BLaER1 treated with 17β-estradiol and CSF1 and Interleukin-3, amounts not matched to agents 10 nM and 100 nM (cell line): ENCODE data around the gene NPB.

Experiments used
- H3K27ac ChIP-seq, 11 experiments: shearing (Covaris generic); formaldehyde crosslinking; 2 replicates each; pipeline ENCODE4 v1.8.1; 2022
- H3K27me3 ChIP-seq, 11 experiments: shearing (Covaris generic); formaldehyde crosslinking; 2 replicates each; pipeline ENCODE4 v1.8.1; 2022
- H3K36me3 ChIP-seq, 11 experiments: shearing (Covaris generic); formaldehyde crosslinking; 2 replicates each; pipeline ENCODE4 v1.8.1; 2022
- H3K4me1 ChIP-seq, 10 experiments: shearing (Covaris generic); formaldehyde crosslinking; 2 replicates each; pipeline ENCODE4 v1.8.1; 2022
- H3K4me2 ChIP-seq, 11 experiments: shearing (Covaris generic); formaldehyde crosslinking; 2 replicates each; pipeline ENCODE4 v1.8.1; 2022
- H3K4me3 ChIP-seq, 10 experiments: shearing (Covaris generic); formaldehyde crosslinking; 2 replicates each; pipeline ENCODE4 v1.8.1; 2022
- H3K9ac ChIP-seq, 11 experiments: shearing (Covaris generic); formaldehyde crosslinking; 2 replicates each; pipeline ENCODE4 v1.8.1; 2022
- H3K9me3 ChIP-seq, 11 experiments: shearing (Covaris generic); formaldehyde crosslinking; replicated peaks in 1 of 11; 2 replicates each; pipeline ENCODE4 v1.8.1; 2022
- H4K20me1 ChIP-seq, 11 experiments: shearing (Covaris generic); formaldehyde crosslinking; 2 replicates each; pipeline ENCODE4 v1.8.1; 2022
- Cebpa-rat ChIP-seq, 11 experiments: shearing (Covaris generic); IDR thresholded peaks; 2 replicates each; pipeline ENCODE4 v1.8.1; 2022

The NPB gene

DNA sequence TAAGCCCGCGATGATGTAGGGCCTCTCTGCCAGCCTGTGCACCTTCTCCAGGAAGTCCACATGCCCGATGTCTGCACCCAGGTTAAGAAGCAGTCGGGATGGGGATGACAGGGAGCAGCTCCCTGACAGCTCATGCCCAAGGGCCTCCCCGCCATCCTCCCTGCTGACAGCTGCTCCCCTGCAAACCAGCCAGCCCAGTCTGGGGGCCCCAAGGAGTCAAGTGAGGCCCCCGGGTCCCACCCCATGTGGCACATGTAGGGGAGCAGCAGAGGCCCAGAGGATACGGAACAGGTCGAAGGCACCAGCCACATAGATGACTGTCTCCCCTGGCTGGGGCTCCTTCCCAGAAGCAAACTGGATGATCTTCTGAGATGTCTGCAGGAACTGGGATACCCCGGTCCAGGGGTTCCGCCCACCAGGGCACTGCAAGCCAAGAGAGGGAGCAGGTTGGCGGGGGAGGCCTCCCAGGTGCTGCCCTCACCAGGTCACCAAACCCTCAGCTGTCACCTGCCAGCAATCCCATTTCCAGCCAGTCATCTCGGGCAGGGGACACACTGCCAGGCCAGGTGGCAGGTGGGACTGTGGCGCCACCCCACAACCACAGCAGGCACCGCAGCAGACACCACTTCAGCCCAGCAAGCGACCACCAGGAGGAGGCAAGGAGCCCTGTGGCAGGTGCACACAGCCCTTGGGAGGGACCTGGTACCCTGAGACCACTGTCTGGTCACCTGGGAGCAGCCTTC, 4.6 kb downstream of the NPB start:
- TF ChIP-seq Cebpa-rat (IDR thresholded peaks at IDR 0.05): no peak
- H4K20me1 ChIP-seq: peaks cover 5 to 95% (median 80%) of the 10 kb centered on the region in 11 experiments; a peak in 21 of 22 replicates
- no peak overlapping the region for H3K27ac ChIP-seq
- no peak overlapping the region for H3K9ac ChIP-seq
- no peaks in the 10 kb centered on the region for H3K9me3 ChIP-seq
- peaks cover 29 to 70% (median 51%) of the 10 kb centered on the region in 11 experiments; a peak in 21 of 22 replicates for H3K36me3 ChIP-seq
- no peak overlapping the region for H3K4me3 ChIP-seq
- H3K4me1 ChIP-seq: peaks cover 30 to 68% (median 52%) of the 10 kb centered on the region in 10 experiments
- H3K27me3 ChIP-seq: peaks cover 24 to 33% (median 29%) of the 10 kb centered on the region in 11 experiments
- 0 out of 22 replicates have a peak overlapping the region, but pooled peaks of 1 of the 11 experiments have one; percentile 21 for H3K4me2 ChIP-seq

DNA sequence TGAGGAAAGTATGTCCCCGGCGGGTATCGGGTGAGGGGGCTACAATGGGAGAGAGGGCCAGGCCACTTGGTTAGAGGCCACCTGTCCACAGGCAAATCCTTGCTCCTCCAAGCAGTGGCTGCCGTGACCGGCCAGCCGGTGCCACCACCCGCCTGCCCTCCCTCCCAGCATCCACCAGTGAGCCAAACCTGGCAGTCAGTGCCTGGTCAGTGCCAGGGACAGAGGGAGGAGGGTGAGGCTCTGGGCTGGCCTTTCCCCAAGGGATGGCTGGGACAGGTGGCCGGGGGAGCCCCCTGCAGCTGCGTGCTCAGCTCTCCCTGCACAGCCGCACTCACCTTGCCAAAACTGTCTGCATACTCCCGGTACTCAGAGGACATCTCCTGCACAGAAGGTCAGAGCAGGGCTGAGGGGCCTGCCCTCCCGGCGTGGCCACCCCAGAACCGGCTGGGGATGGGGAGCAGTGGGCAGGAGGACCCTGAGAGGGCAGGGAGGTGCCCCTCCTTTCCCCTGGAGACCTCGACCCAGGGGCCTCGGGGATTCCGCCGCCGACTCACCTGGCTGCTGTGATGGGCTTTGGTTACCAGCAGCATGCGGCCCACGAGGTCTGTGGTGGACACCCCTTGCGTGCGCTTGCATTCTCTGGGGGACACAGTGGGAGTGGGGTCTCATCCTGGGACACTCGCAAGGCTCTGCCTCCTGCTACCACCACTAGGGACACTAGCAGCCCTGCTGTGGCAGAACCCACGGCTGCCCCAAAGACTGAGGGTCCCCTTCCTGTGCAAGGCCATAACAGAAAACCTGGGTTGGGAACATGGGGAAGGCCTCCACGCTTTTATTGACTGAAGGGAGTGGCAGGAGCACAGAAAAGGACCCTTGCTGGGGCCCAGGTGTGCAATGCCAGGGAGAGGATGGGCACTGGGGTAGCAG, 5.4 kb downstream of the NPB start:
- peak overlapping the region in 4 of 11 experiments; percentile 9 to 28 (median 16); a peak in 5 of 22 replicates for H3K4me2 ChIP-seq
- H3K36me3 ChIP-seq: peaks cover 37 to 79% (median 58%) of the 10 kb centered on the region in 11 experiments
- no peak overlapping the region for H3K4me3 ChIP-seq
- no peaks in the 10 kb centered on the region for H3K9me3 ChIP-seq
- H4K20me1 ChIP-seq: peaks cover 13 to 95% (median 80%) of the 10 kb centered on the region in 11 experiments; a peak in 21 of 22 replicates
- peak overlapping the region in 1 of 11 experiments; percentile 9; a peak in 1 of 22 replicates for H3K9ac ChIP-seq
- no peak for TF ChIP-seq Cebpa-rat (IDR thresholded peaks at IDR 0.05)
- no peak overlapping the region for H3K27ac ChIP-seq
- H3K27me3 ChIP-seq: peaks cover 15 to 24% (median 21%) of the 10 kb centered on the region in 11 experiments
- peaks cover 25 to 71% (median 54%) of the 10 kb centered on the region in 10 experiments for H3K4me1 ChIP-seq

DNA sequence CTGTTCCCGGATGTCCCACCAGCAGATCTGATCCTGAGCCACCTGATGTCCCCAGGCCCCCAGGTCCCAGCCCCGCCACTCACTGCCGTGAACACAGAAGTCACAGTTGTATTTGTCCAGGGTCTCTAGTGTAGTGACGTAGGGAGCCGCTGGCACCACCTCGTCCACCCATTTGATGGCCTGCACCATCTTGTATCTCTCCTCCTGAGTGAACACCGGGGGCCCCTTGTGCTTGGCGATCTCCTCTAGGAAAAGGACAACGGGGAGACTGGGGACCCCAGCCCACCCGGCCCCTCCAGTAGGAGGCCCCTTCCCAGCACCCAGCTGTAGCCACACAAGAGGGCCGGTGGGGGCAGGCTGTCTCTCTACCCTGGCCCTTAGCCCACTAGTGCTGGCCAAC, 6.8 kb downstream of the NPB start:
- peaks cover 26 to 95% (median 79%) of the 10 kb centered on the region in 11 experiments; a peak in 21 of 22 replicates for H4K20me1 ChIP-seq
- H3K9me3 ChIP-seq: no peaks in the 10 kb centered on the region
- peak overlapping the region in 3 of 11 experiments; percentile 15 to 100 (median 100); a peak in 4 of 22 replicates for H3K4me2 ChIP-seq
- H3K27me3 ChIP-seq: peaks cover 2 to 11% (median 8%) of the 10 kb centered on the region in 11 experiments; a peak in 21 of 22 replicates
- no peak for TF ChIP-seq Cebpa-rat (IDR thresholded peaks at IDR 0.05)
- H3K36me3 ChIP-seq: peaks cover 42 to 81% (median 61%) of the 10 kb centered on the region in 11 experiments
- H3K4me3 ChIP-seq: no peak overlapping the region
- H3K4me1 ChIP-seq: peaks cover 20 to 67% (median 49%) of the 10 kb centered on the region in 10 experiments
- H3K27ac ChIP-seq: no peak overlapping the region
- H3K9ac ChIP-seq: peak overlapping the region in 2 of 11 experiments; percentile 10 to 85; a peak in 2 of 22 replicates

DNA sequence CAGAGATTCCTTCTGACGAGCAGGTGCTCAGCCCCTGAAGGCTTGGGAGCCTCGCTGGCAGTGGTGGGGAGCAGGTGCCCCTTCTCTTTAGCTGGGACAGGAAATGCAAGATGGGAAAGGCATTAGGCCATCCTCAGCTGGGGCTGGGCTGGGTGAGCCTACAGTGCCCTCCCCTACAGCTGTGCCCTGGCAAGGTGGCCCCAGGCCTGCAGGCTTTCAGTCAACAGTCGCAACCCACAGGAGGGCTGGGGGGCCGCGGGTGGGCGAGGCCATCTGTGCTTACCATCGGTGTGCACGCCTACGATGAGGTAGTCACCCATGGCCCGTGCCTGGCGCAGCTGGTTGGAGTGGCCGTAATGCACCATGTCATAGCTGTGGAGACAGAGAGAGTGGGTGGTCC, 7.2 kb downstream of the NPB start:
- Histone ChIP-seq H3K27me3 (peaks cover 0 to 7% (median 3%) of the 10 kb centered on the region in 11 experiments; a peak in 9 of 22 replicates), H3K4me3 (no peak overlapping the region), H3K4me1 (peaks cover 20 to 64% (median 48%) of the 10 kb centered on the region in 10 experiments), H3K27ac (no peak overlapping the region), H3K9ac (peak overlapping the region in 7 of 11 experiments; percentile 77 to 88 (median 84); a peak in 8 of 22 replicates), H3K4me2 (peak overlapping the region; percentile 82 to 100 (median 96); a peak in 17 of 22 replicates), H3K36me3 (peaks cover 42 to 81% (median 62%) of the 10 kb centered on the region in 11 experiments), H4K20me1 (peaks cover 29 to 95% (median 79%) of the 10 kb centered on the region in 11 experiments; a peak in 21 of 22 replicates), H3K9me3 (no peaks in the 10 kb centered on the region)
- TF ChIP-seq Cebpa-rat (IDR thresholded peaks at IDR 0.05): no peak

DNA sequence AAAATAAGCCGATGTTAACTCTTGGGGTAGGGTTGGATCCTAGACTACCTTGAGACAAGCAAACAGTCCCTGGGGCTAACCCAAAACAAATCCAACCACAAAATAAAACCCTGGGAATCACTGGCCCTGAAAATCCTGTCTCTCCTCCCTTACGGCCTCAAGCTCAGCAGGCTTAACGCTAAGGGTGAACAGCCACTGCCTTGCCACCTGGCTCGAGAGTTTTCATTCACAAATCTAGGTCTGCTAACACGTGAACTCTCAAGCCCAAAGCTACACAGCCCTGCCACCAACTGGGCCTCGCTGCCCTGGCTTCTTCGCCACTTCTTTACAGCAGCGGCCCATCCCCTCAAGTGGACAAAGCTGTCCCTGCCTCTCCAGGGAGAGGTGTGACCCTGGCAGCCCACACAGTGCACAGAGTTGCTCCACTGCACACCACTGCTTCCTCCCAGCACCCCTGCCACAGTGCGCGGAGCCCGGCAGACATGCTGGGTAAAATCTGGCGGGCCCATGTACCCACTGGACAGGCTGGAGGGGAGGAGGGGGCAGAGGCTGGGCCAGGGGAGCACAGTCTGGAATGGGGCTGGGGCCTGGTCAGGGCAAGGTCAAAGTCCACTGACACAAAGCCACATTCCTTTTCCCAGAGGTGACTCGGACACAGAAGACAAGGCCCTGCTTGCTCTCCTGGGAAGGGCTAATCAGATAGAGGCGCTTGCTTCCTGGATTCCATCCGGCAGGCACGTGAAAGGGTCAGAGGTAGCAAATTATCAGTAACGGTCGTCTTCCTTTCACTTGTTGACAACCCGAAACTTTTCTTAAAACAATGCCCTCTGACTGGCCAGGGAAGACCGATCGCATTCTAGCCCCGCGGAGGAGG, 8.2 kb downstream of the NPB start:
- TF ChIP-seq Cebpa-rat (IDR thresholded peaks at IDR 0.05): no peak
- H3K9ac ChIP-seq: peak overlapping the region; percentile 71 to 88 (median 82)

DNA sequence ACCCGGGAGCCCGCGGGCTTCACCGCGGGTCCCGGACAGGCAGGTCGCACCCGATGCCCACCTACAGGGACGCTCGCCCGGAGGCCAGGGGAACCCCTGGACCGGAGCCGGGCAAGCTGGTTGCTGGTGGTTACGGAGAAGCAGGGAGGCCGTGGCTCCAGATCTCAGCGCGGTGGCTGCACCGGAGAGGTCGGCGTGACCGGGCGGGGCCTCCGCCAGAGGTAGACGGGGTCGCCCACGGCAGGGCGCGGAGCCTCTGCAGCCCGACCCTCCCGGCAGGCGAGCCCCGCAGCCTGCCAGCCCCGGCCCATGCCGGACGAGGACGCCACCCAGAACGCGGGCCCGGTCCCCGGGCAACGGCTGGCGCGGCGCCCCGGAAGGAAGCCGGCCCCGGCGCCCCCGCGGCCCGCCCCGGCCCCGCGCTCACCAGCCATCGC, 8.8 kb downstream of the NPB start:
- Histone ChIP-seq H3K27ac (peak overlapping the region in 9 of 11 experiments; percentile 35 to 63 (median 56); a peak in 16 of 22 replicates), H3K36me3 (peaks cover 53 to 81% (median 73%) of the 10 kb centered on the region in 11 experiments), H3K9me3 (no peaks in the 10 kb centered on the region), H3K27me3 (no peaks in the 10 kb centered on the region), H3K4me1 (peaks cover 14 to 59% (median 35%) of the 10 kb centered on the region in 10 experiments), H3K9ac (peak overlapping the region; percentile 71 to 88 (median 82)), H3K4me2 (peak overlapping the region; percentile 82 to 100 (median 96)), H3K4me3 (peak overlapping the region; percentile 69 to 95 (median 86)), H4K20me1 (peaks cover 40 to 95% (median 79%) of the 10 kb centered on the region in 11 experiments)
- no peak for TF ChIP-seq Cebpa-rat (IDR thresholded peaks at IDR 0.05)

More for the DNA sequence above, 8.2 kb downstream of the NPB start:
- H3K27me3 ChIP-seq: no peaks in the 10 kb centered on the region
- peak overlapping the region; percentile 69 to 95 (median 86) for H3K4me3 ChIP-seq
- H3K4me1 ChIP-seq: peaks cover 13 to 59% (median 39%) of the 10 kb centered on the region in 10 experiments
- H4K20me1 ChIP-seq: peaks cover 34 to 95% (median 79%) of the 10 kb centered on the region in 11 experiments
- peak overlapping the region in 9 of 11 experiments; percentile 35 to 63 (median 56); a peak in 16 of 22 replicates for H3K27ac ChIP-seq
- peaks cover 48 to 81% (median 69%) of the 10 kb centered on the region in 11 experiments for H3K36me3 ChIP-seq
- H3K4me2 ChIP-seq: peak overlapping the region; percentile 82 to 100 (median 96)
- no peaks in the 10 kb centered on the region for H3K9me3 ChIP-seq

DNA sequence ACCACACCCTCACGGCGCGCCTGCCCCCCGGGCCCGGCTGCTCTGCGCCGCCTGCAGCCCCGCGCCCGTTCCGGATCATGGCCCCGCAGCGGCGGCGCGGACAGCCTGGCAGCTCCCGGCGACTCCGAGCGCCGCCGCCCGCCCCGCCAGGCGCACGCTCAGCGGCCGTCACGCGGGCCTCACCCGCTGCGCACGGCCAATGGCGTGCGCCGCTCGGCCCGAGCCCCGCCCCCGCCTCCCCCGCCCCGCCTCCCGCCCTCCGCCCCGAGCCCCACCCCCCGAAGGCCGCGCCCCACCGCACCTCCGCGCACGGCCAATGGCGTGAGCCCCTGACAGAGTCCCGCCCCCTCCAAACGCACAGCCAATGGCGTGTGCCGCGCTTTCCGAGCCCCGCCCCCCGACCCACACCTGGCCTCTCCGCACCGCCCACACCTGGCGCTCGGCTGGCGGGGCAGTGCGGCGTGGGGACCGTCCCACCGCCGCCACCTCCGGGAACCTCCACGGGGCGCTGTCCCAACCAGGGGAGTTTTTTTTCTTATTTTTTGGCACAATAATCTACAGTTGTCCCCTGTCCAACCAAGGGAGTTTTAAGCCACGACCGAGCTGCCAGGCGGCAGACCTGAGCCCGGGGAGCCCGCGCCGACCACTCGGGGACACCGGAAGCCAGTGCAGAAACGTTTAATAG, 9.4 kb downstream of the NPB start, which contains the start of gene PCYT2:
Gene PCYT2, minus strand, starts transcription at position 123 of the 685 bp plus-strand sequence. Its CDS starts 44 bp downstream, at position 79.
- H4K20me1 ChIP-seq: peaks cover 46 to 95% (median 80%) of the 10 kb centered on the region in 11 experiments
- peaks cover 52 to 80% (median 73%) of the 10 kb centered on the region in 11 experiments for H3K36me3 ChIP-seq
- H3K4me2 ChIP-seq: peak within 1 kb of the TSS; percentile 82 to 100 (median 96)
- peak within 1 kb of the TSS in 9 of 11 experiments; percentile 35 to 63 (median 56); a peak in 16 of 22 replicates for H3K27ac ChIP-seq
- H3K27me3 ChIP-seq: no peaks in the 10 kb centered on the region
- H3K9ac ChIP-seq: peak within 1 kb of the TSS; percentile 71 to 88 (median 82)
- peaks cover 20 to 64% (median 37%) of the 10 kb centered on the region in 10 experiments for H3K4me1 ChIP-seq
- no peaks in the 10 kb centered on the region for H3K9me3 ChIP-seq
- TF ChIP-seq Cebpa-rat (IDR thresholded peaks at IDR 0.05): no peak
- peak within 1 kb of the TSS; percentile 69 to 95 (median 86) for H3K4me3 ChIP-seq
